TTC549 (cell line): ENCODE data around the gene SRRM3.
"Not testable (repeated sequence)": the region's sequence is repeated elsewhere in the genome, so short reads cannot be mapped to it uniquely, and the experiment has no call there.

ENCODE experiments used
- FAIRE-seq: peaks from 2 replicates; lab custom pipeline; 2012; peaks lifted over from hg19 to GRCh38; lab: Jason Lieb, UNC

Gene SRRM3

DNA sequence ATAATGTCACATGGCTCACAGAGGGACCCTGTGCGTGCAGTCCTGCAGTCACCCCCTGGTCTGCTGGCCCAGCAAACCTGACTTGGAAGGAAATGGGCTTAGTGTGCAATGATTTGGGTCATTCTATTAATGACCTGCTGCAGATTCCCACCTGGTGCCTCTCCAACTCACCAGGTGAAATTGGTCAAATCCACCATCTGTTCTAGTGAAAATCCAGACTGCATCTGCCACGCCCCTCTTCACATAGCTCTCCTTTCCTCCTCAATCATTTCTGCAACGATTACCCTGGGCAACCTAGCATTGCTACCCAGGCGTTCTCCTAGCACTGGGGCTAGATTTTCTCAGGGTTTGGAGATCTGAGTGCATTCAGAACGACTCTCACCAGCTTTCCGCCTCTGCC, 29.4 kb downstream of the SRRM3 start:
- FAIRE-seq: no peak

DNA sequence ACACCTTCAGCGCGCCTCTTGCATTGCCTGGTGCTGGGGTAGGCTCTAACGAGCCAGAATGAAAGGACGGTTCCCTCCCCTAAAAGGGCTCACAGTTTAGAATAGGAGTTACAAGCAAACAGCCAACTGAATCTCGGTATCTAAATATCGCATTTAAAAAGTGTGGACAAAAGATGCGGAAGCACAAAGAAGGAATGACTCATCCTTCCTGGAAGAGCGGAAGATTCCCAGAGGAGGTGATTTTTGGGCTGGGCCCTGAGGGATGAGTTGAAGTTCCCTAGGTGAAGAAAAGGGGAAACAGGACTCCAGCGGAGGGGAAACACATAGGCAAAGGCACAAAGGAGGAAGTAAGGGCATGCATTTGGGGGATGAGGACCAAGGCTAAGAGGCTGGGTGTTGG, 29.9 kb downstream of the SRRM3 start:
- FAIRE-seq: no peak

GRCh38 chr7:76232698-76233097, 31.0 kb downstream of the SRRM3 start:
- no peak for FAIRE-seq

- FAIRE-seq: no peak
Measured at GRCh38 chr7:76233538-76234281, 32.0 kb downstream of the SRRM3 start.

DNA sequence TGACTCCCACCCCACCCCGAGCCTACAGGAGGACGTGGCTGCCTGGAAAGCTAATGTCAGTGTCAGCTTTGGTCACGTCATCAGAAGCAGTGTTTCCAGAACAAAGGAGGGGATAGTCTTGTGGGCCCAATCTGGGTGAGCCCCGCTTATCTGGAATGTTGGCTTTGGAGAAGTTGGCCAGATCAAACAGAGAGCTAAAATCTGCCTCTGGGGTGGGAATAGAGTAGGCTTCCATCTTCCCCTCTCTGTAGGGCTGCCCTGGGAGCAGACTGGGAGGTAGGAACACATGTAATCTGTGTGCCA, 32.5 kb downstream of the SRRM3 start:
- FAIRE-seq: no peak

DNA sequence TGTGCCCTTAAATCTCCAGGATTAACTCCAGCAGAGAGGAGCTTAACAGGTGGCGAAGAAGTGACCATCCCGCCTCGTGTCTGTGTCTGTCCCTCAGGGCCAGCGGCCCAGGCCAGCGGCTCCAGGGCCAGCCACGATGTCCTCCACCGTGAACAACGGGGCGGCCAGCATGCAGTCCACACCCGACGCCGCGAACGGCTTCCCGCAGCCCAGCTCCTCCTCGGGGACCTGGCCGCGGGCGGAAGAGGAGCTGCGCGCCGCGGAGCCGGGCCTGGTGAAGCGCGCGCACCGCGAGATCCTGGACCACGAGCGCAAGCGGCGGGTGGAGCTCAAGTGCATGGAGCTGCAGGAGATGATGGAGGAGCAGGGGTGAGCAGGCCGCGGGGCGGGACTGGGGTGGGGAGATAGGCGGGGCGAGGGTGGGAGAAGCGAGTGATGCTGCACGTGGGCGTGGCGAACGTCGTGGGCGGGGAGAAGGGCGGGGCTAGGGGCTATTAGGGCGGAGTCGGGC, 33.3 kb downstream of the SRRM3 start:
- no peak for FAIRE-seq

DNA sequence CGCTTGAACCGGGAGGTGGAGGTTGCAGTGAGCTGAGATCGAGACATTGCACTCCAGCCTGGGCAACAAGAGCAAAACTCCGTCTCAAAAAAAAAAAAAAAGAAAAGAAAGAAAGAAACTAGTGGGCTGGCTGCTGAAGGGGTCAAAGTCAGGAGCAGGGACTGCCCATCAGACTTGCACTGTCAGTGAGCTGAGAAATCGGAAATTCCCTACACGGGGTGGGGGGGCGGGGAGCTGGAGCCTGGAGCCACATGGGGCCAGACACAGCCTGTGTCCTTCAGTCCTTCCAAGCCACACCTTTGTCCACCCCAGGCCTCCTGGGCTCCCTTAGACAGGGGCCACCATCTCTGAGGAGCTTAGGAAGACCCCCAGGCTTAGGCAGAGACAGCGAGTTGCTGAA, 34.5 kb downstream of the SRRM3 start:
- no peak for FAIRE-seq

DNA sequence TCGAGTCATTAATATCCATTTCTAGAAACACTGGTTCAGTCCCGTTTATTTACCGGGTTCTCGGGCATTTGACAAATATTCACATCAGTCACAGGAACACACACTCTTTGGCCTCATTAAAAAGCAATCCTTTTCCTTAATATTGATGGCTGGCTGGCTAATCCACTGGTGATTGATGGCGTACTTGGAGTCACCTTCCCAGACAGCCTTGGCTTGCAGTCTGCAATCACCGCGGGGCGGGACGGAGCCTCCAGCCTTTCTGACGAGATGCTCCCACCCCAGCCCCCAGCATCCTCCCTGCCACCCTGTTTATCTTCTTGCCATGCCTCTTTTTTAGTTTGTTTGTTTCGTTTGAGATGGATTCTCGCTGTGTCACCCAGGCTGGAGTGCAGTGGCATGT, 36.6 kb downstream of the SRRM3 start:
- no peak for FAIRE-seq

DNA sequence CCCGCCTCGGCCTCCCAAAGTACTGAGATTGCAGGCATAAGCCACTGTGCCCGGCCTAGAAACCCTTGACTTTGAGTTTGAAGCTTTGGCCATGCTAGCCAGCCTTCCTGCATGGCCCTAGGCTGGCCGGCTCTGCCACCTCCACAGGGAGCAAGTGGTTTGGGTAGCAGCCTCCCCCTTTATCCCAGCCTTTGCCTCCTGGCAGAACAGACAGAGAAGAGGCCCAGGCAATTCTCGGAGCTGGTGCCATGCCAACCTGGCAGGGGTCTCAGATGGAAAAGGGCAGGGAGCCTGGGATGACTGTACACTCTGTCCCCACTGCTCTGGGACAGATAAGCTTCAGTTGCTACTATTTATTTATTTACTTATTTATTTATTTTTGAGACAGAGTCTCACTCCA, 39.4 kb downstream of the SRRM3 start:
- no peak for FAIRE-seq

DNA sequence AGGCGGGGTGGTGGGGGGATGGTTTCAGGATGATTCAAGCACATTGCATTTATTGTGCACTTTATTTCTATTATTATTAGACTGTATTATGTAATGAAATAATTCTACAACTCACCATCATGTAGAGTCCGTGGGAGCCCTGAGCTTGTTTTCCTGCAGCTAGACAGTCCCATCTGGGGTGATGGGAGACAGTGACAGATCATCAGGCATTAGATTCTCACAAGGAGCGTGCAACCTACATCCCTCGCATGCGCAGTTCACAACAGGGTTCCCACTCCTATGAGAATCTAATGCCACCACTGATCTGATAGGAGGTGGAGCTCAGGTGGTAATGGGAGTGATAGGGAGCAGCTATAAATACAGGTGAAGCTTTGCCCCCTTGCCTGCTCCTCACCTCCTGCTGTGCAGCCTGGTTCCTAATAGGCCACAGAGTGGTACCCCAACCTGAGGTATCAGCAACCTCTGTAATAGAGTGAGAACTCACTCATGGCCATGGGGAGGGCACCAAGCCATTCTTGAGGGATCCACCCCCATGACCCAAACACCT, 40.9 kb downstream of the SRRM3 start:
- FAIRE-seq: not testable (repeated sequence)

- no peak for FAIRE-seq
Measured at GRCh38 chr7:76244781-76245391, 43.2 kb downstream of the SRRM3 start.

DNA sequence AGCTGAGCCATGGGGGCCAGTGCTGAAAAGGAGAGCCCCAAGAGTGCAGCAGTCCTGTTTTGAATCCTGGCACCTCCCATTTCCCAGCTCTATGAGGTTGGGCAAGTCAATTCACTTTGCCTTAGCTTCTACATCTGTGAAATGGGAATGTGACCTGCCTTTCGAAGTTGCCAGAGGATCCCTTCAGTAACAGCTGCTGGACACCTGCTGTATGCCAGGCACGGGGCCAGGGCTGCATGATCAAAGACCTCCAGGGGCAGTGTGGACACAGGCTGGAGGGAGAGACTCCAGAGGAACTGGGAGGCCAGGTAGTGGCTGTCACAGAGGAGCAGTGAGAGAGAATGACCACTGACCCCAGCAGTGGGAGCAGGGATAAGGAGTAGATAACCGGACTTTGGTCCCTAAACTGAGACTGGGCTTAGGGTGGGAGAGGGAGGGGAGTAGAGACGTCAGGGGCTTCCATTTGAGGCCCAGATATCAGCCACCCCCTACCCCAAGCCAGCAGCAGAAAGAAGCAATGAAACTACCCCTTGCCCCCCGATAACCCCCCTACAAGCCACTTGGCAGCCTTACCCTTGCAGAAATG, 45.2 kb downstream of the SRRM3 start:
- no peak for FAIRE-seq

DNA sequence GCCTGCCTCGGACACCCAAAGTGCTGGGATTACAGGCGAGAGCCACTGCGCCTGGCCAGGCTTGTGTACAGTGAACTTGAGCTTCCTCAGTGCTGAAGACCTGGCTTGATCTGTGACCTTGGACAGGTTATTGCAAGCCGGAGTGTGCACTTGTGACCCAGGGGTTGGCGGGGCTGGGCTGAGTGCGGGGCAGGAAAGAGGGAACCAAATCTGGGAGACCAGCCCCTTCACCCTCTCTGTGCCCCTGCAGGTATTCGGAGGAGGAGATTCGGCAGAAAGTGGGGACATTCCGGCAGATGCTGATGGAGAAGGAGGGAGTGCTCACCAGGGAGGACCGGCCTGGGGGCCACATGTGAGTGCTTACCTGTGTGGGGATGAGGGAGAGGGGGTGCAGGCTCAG, 46.2 kb downstream of the SRRM3 start:
- no peak for FAIRE-seq

GRCh38 chr7:76252021-76252420, 50.3 kb downstream of the SRRM3 start:
- no peak for FAIRE-seq

DNA sequence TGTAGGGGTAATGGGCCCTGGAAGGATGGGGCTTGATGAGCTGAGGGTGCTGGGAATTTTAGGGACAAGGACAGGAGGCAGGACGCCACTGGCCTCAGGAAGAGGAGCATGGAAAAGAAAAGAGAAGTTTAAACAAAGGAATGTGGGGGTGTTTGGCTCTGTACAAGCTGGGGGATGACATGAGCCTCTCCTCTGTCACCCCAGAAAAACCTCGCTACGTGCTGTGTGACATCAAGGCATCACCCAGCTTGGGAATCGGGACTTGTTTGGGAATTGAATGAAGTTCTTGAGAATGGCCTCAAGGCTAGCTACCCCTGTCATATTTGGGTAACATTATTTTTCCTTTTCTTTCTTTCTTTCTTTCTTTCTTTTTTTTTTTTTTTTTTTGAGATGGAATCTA, 53.1 kb downstream of the SRRM3 start:
- no peak for FAIRE-seq

GRCh38 chr7:76257973-76258372, 56.3 kb downstream of the SRRM3 start:
- no peak for FAIRE-seq

GRCh38 chr7:76259124-76260093, 57.7 kb downstream of the SRRM3 start:
- FAIRE-seq: no peak

DNA sequence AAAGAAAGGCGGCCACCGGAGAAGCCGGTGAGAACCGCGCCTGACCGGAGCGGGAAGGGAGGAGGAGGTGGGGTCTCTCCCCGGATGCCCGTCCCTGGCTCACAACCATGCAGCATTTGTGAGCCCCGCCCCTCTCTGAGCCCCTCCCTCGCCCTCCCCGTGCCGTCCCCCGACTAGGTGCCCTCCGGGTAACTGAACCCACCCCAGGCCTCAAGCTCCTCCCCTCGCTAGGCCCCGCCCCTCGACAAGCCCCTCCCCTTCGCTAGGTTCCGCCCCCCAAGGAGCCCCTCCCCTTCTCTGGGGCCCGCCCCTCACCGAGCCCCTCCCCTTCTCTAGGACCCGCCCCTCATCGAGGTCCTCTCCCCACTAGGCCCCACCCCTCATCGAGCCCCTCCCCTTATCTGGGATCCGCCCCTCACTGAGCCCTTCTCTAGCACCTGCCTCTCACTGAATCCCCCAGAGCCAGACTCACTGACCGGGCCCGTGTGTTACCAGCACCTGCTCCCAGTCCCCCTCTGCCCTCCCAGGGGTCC, 58.5 kb downstream of the SRRM3 start:
- FAIRE-seq: no peak

DNA sequence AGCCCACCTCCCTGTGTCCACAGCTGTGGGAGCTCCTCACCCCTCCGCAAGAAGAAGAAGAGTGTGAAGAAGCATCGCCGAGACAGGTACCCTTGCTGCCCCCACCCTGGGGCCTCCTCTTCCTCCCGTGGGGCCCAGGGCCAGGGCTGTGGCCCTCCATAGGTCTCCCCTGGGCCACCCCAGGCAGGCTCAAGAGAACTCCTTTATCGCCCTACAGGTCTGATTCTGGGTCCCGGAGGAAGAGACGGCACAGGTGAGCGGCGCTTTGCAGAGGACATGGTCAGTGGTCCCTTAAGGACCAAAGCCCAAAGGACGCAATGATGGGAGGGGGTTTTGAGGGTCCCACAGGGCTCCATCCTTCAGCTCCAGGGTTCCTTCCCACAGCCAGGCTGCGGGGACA, 59.6 kb downstream of the SRRM3 start:
- FAIRE-seq: no peak

GRCh38 chr7:76261931-76262330, 60.2 kb downstream of the SRRM3 start:
- no peak for FAIRE-seq

- FAIRE-seq: peak; percentile 56
Measured at GRCh38 chr7:76262683-76263402, 61.1 kb downstream of the SRRM3 start.
